ENCODE data around the gene AGR2.

AGR2 gene

DNA sequence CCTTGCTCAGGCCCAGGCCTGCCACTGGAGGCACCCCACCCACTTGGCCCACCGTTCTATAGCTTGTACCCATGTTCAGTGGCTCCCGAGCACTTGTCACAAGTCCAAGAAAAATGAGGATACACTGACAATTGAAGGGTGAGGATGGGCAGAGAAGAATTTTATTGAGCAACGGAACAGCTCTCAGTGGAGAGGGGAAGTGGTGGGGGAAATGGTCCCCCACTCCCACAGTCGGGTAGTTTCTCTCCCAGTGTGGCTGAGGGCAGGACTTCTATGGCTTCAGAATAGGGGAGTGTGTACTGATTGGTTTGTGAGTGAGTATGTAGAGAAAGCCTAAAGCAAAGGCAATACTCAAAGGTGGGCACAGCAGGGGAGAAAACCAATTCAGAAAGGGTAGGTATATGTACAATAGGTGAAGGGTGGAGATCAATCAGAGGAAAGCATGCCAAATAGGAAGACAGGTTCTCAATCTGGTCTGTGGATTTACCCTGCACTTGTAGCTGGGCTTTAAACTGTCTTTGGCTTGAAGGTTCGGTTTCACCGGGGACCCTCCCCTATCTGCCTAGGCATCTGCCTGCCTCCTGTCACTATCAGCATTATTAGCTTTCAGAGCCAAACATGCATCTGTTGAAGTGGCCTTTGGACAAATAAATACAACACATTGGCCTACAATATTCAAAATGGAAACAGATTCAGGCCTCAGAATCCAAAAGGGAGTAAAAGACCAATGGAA, 60.1 kb downstream of the AGR2 start:
- no peak for DNase-seq (ENCODE audit: extremely low spot score)
- ChIA-PET POLR2A (no interaction called here), CTCF (interaction anchor here (1.1 kb wide), 1 partner anchor 93 kb away, joined by 3 read pairs; no protein-coding TSS in a partner anchor)
- TF ChIP-seq, protein P1, sequence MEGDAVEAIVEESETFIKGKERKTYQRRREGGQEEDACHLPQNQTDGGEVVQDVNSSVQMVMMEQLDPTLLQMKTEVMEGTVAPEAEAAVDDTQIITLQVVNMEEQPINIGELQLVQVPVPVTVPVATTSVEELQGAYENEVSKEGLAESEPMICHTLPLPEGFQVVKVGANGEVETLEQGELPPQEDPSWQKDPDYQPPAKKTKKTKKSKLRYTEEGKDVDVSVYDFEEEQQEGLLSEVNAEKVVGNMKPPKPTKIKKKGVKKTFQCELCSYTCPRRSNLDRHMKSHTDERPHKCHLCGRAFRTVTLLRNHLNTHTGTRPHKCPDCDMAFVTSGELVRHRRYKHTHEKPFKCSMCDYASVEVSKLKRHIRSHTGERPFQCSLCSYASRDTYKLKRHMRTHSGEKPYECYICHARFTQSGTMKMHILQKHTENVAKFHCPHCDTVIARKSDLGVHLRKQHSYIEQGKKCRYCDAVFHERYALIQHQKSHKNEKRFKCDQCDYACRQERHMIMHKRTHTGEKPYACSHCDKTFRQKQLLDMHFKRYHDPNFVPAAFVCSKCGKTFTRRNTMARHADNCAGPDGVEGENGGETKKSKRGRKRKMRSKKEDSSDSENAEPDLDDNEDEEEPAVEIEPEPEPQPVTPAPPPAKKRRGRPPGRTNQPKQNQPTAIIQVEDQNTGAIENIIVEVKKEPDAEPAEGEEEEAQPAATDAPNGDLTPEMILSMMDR (IDR thresholded peaks at IDR 0.05; ENCODE audit: control extremely low read depth, extremely low read depth, low read depth, missing control alignments): no peak

DNA sequence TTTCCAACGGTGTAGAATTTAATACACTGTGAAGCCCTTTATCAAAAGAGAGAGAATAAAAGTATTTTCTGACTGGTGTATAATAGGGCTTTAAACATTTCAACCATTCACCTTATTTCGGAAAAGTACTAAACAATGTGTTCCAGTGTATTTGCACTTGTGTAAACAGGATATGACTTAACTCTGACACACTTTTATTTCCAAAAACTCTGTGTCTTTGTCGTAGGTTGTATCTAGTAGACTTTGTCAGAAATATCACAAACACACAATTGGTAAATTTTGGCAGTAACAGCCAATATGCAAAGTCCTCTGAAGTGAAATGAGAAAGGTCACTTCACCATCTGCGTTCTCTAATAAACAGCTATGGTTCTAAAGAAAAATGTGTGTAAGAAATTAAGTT, 61.6 kb downstream of the AGR2 start:
- ChIA-PET POLR2A (no interaction called here), CTCF (no interaction called here)
- DNase-seq (ENCODE audit: extremely low spot score): no peak
- TF ChIP-seq, protein P1 (IDR thresholded peaks at IDR 0.05; ENCODE audit: control extremely low read depth, extremely low read depth, low read depth, missing control alignments): no peak

DNA sequence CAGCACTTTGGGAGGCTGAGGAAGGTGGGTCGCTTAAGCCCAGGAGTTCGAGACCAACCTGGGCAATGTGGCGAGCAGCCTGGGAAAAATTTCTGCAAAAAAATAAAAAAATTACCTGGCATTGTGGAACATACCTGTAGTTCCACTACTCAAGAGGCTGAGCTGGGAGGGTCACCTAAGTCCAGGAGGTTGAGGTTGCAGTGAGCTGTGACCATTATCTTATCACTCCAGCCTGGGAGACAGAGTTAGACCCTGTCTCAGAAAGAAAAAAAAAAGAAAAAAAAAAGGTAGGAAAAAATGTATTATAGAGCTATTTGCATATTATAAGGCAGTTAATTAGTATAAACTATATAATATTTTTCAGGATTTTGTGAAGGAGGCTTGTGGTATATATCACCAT, 62.3 kb downstream of the AGR2 start:
- CTCF ChIA-PET: no interaction called here
- POLR2A ChIA-PET: no interaction called here
- TF ChIP-seq, protein P1 (IDR thresholded peaks at IDR 0.05; ENCODE audit: control extremely low read depth, extremely low read depth, low read depth, missing control alignments): no peak
- no peak for DNase-seq (ENCODE audit: extremely low spot score)
